Stimulated activated naive CD4-positive, alpha-beta T cell treated with Interleukin-2 at 50 U/mL for 16 hours (primary cell): ENCODE results near the gene SLC5A5.
A peak's percentile ranks its signal among the peaks of the same experiment; 100 is the strongest.

Experiments used
- DNase-seq: peaks from one replicate; lab custom pipeline; 2025; lab: John Stamatoyannopoulos, UW

The SLC5A5 gene

GRCh38 chr19:17847538-17848366 is 24.0 kb upstream of the SLC5A5 start, which contains the start of gene JAK3:
Gene JAK3 (minus strand): TSS chr19:17847982. CDS start chr19:17844417, 3,565 bp downstream.
- peak; percentile 91 for DNase-seq

DNA sequence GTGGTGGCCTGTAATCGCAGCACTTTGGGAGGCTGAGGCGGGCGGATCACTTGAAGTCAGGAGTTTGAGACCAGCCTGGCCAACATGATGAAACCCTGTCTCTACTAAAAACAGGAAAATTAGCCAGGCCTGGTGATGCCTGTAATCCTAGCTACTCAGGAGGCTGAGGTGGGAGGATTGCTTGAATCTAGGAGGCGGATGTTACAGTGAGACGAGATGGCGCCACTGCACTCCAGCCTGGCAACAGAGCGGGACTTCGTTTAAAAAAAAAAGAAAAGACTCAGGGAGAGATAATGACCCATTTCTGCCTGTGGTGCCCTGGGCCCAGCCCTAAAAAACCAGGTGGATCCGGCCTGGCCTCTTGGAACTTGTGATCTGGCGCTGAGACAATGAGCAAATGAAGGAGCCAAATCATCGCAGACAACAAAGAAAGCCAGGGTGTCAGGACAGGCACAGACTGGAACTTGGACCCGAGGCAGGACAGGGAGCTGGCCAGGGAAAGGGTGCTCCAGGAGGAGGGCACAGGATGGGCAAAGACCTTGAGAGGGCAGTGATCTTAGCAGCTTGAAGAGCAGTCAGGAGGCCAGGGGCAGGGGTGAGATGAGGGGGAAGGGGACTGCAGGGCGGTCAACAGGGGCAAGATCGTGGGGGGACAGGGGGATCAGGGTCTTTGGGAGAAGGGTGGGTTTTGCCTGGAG is 23.0 kb upstream of the SLC5A5 start:
- DNase-seq: no peak

GRCh38 chr19:17854061-17854460 is 17.7 kb upstream of the SLC5A5 start:
- DNase-seq: no peak

DNA sequence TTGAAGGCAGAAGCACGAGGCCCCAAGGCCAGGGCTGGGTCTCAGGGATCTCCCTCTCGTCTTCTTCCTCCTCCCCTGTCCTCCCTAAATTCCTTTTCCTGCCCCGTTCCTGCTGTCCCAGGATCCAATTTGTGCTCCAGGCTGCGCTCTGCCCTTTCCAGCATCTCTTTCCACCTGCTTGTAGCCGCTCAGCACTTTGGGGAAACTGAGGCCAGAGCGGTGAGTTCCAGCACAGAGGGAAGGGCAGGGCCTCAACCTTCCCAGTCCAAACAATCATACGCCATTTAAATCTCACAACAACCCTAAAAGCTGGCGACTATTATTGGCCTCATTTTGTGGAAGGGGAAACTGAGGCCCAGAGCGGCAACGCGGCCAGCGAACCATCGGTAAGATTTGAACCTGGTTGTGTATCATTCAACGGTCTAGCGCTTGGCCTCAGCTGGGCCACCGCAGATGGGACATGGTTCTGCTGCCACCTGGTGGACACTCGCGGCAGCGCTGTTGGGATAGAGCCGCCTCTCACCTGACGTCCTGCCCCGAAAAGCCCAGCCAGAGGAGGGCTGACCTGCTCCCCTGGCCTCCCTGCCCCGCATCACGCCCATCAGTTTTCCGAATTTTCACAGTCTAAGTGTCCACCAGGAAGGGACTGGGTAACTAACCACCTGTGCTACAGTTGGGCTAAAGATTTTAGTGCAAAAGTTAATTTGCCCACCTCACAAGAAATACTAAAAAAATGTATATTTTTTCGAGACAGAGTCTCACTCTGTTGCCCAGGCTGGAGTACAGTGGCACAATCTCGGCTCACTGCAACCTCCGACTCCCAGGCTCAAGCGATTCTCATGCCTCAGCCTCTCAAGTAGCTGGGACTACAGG is 16.2 kb upstream of the SLC5A5 start:
- peak; percentile 88 for DNase-seq

DNA sequence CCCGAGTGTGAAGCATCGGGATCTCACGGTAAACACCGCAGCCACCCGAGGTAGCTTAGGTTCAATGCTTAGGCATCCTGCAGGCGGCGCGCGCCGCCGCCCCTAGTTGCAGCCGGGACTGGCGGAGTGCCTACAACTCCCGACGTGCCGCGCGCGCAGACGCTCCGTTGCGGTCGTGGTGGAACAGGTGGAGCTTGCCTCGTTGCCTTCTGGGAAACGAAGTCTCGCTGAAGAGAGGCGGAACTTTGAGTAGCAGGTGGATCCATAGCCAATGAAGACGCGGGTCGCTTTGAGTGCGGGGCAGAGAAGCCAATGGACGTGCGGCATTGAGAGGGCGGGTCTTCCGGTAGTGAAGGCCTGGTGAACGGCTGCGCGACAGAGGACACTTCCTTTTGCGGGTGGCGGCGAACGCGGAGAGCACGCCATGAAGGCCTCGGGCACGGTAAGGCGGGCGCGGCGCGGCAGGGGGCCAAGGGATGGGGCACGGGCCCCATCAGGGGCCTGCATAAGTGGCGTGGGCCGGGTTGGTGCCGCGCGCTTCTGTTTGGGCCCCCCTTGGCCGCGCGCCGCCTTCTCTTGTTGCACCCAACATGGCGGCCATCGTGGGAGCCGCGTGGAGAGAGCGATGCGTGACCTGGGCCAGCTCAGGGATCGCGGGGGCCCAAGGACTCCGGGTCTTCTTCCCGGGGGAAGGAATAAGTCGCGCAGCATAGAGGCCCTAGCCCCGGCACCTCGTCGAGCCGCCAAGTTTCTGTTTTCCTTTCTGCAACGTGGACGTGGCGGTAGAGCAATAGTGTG is 12.0 kb upstream of the SLC5A5 start, which contains the start of gene RPL18A:
TSS of gene RPL18A (plus strand) at position 378 of the 798 bp plus-strand sequence. CDS start at position 425, 47 bp downstream.
- peak; percentile 99 for DNase-seq

DNA sequence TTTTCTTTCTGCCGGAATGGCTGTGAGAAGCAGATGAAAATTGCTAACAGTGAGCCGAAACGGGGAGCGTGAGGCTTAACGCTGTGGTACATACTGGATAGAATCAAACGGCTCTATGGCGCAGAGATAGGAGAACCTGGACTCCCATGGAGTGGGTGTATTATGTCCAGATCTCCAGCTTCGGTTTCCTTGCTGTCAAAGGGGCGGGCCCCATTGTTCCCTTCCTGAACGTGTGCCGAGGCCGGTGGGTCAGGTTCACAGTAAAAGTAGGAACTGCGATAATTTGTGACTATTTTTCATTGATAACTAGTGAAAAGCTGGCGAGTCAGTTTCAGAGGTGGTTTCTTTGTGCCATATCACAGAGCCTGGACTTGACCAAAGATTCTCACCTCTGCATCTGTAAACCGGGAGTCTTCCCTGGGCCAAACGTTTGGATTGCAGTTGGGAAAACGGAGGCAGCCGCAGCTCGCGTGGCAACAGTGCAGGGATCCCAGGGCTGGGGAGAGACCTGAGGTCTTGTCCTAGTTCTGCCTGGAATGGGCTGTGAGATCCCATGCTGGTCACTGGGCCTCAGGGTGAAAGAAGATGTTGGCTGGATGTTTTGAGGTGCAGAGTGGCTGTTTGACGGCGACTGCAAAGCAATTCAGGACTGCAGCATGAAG is 11.3 kb upstream of the SLC5A5 start:
- DNase-seq: no peak

DNA sequence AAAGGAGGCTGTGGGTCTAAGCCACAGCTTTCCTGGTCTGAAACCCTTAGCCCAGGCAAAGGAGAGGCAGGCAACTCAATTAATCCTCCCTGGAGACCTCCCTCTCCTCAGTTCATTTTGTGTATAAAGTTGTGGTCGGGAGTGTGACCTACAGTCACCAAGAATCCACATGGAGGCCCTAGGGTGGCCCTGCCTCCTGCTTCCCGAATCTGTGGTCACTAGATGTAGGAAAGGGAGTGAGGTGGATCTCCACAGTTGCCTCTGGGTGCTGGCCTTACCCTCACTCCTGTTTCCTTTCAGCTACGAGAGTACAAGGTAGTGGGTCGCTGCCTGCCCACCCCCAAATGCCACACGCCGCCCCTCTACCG is 10.8 kb upstream of the SLC5A5 start:
- DNase-seq: no peak

GRCh38 chr19:17861542-17862402 is 10.0 kb upstream of the SLC5A5 start:
- DNase-seq: no peak

DNA sequence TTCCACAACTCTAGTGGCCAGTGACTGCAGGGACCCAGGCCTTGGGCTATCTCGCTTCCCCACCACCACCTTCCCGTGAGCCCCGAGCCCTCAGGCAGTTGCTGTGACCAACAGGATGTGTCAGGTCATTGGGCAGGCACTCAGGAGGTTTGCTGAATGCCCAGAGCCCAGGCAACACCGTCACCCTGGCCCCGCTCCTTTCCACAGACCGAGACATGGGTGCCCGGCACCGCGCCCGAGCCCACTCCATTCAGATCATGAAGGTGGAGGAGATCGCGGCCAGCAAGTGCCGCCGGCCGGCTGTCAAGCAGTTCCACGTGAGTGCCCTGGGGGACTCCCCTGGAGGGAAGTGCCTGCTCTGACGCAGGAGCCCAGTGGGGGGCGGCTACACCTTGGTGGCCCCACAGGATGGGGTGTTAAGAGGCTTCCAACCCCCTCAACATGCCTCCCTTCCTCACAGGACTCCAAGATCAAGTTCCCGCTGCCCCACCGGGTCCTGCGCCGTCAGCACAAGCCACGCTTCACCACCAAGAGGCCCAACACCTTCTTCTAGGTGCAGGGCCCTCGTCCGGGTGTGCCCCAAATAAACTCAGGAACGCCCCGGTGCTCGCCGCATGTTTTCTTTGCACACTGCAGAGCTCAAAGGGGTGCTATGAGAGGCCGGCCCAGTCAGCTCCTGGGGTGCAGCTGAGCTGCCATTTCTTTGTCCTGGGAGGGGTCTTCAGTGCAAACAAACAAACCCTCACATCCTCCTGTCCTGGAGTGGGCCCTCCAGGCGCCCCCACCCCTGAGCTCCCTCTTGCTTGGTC is 8.8 kb upstream of the SLC5A5 start:
- DNase-seq: no peak

DNA sequence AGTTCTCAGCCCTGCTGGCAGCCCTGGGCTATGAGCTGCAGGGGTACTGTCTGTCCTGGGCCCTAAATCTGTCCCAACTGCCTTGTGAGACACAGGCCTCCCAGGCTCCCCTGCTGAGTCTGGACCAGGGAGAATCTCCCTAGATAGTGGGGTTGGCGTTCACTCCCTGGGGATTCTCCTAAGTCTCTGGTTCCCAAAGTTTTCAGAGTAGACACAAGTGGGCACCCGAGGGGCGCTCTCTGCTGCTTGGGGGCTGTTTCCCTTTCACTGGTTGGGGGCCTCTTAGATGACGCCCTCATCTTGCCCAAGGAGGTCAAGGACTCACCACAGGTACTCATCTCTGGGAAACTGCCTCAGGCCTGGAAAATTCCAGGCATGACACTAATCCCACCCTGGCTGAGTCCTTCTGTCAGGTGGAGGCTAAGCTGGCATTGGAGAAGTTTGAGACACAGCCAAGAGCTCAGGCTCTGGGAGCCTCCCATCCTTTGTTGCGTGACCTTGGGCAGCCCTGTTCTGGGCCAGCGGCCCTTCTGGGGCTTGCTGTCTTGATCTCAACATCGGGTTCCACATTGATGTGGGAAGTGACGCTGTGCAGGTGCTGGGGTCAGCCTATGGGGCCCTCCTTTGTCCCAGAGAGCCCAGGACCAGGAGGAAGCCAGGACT is 8.1 kb upstream of the SLC5A5 start:
- DNase-seq: no peak

- peak; percentile 19 for DNase-seq
Observed at GRCh38 chr19:17865364-17866311, 6.1 kb upstream of the SLC5A5 start.

DNA sequence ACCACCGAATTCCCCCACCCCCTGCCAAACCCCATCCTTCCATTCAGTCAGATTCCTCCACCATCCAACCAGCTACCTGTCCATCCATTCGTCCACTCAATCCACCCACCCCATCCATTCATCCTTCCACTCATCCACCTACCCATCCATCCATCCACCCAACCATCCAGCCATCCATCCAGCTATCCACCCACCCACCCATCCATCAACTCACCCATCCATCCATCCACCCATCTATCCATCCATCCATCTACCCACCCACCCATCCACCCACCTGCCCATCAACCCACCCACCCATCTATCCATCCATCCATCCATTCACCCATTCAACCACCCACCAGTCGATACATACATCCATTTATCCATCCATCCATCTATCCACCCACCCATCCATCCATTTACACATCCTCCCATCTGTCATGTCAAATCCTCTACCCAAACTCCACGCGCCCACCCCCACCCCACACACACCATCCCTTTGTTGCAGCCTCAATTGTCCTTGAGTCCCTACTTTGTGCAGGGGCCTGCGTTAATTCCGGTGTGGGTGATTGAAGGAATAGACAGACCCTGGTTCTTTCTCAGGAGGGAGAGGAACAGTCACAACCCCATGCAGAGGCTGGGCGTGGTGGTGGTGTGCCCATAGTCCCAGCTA is 5.3 kb upstream of the SLC5A5 start:
- no peak for DNase-seq

- DNase-seq: no peak
Observed at GRCh38 chr19:17866964-17867486, 4.7 kb upstream of the SLC5A5 start.

GRCh38 chr19:17868669-17869068 is 3.1 kb upstream of the SLC5A5 start:
- DNase-seq: no peak

DNA sequence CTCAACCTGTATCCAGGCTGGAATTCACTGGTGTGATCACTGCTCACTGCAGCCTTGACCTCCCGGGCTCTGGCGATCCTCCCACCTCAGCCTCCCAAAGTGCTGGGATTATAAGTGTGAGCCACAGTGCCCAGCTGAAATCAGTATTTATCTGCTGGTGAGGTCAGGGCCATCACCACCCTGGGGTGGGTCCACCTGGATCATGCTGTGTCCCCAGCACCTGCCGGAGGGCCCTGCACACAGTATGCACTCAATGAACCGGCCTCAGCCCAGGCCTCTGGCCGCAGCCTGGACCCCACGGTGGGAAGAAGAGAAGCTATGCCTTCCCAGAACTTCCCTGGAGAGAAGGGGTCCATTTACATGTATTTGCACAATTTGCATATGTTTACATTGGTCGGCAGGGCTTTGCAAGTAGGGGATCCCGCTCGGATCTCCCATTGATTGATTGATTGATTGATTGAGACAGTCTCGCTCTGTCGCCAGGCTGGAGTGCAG is 2.6 kb upstream of the SLC5A5 start:
- DNase-seq: no peak
